ENCODE measurements around the gene SLC25A45.

SLC25A45 gene

DNA sequence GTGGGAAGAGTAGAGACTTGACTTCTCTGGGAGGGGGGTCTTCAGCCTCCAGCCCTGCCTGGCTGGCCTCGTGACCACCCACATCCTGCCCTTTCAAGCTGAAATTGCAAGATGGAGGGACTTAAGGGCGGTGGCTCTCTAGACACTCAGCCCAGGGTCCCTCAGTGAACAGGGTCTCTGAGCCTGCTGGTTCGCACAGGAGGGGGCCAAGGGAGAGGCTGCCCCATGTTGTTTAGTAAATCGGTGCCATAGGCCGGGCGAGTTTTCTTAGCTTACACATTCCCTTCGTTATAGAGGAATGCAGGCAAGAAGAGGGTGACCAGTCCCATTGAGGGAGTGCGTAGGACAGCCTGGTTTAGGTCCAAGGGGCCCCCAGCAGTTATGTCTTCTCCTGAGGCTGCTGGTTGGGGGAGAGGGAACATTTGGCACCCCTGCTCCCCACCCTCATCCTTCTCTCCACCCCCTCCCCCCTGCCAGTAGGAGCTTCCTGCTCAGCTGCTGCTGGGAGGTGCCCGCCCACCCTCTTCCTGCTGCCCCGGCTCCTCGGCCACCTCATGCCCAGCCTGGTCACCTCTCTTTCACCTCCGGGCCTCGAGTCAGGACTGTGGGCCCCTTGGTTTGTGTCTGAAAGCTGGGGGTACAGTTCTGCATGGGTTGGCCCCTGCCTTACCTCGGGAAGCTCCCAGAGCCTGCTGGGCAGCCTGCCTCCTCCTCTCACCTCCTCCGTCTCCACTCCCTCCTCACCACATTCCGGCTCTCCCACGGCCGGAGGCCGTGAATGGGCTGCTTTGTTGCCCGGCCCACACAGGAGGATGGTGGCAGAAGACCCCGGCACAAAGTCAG is 7.9 kb upstream of the SLC25A45 start:
- peak overlapping the region; percentile 75 for H3K27ac Mint-ChIP-seq
- no peaks in the 10 kb centered on the region for H3K27me3 Mint-ChIP-seq
- no peak for DNase-seq
- H3K36me3 Mint-ChIP-seq: peaks cover 30 to 48% of the 10 kb centered on the region in 2 donors
- no peaks in the 10 kb centered on the region for H3K9me3 Mint-ChIP-seq
- H3K4me1 Mint-ChIP-seq: peaks cover 40 to 62% of the 10 kb centered on the region in 2 donors
- ATAC-seq (replicated peaks): no peak
- peak overlapping the region in 1 of 2 donors; percentile 32 for H3K4me3 Mint-ChIP-seq

DNA sequence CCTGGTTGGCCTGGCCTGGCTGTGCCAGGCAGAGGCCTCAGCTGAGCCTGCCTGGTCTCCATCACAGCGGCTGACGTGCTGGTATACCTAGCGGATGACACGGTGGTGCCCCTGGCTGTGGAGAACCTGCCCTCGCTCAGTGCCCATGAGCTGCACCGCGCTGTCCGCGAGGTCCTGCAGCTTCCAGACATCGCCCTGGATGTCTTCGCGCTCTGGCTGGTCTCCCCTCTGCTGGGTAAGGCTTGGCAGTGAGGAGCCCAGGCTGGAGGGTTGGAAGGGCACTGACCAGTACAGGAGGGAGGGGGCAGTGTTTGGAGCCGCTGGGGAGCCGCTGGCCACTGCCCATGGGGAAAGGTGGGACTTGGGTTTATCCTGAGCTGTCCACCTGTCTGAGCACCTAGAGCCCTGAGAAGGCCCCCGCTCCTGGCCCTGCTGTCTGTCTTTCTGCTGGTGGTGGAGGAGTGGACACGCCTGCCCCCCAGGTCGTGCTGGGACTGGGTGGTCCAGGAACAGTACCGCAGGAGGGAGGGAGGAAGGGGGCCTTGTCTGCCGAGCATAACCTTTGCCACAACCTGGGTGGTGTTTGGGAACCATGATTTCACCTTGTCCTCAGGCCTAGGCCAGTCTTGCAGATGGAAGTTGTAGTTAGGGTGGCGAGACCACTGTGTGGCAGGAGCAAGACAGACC is 7.0 kb upstream of the SLC25A45 start:
- H3K9me3 Mint-ChIP-seq: no peaks in the 10 kb centered on the region
- H3K27me3 Mint-ChIP-seq: no peaks in the 10 kb centered on the region
- DNase-seq (no peak), ATAC-seq (replicated peaks) (no peak)
- H3K4me1 Mint-ChIP-seq: peaks cover 47 to 71% of the 10 kb centered on the region in 2 donors
- H3K36me3 Mint-ChIP-seq: peaks cover 30 to 48% of the 10 kb centered on the region in 2 donors
- H3K27ac Mint-ChIP-seq: peak overlapping the region; percentile 33
- H3K4me3 Mint-ChIP-seq: peak overlapping the region; percentile 5 to 60

DNA sequence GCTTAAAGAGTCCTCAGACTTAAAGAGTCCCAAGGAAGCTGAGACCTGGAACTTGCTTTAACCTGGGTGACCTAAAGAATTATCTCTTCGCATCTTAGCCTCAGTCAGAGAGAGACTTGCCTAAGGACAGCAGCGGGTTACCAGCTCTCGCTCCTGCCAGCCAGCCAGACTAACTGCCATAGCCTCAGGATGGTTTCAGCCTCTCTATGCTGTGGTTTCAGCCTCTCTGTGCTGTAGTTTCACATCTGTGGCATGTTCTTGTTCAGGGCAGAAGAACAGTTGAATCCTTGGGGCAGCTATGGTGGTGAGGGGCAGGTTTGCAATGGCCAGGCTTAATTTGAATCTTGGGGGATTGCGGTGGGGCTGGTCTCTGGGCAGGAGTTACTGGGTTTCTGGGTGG is 6.3 kb upstream of the SLC25A45 start:
- H3K27ac Mint-ChIP-seq: peak overlapping the region; percentile 33
- DNase-seq (no peak), ATAC-seq (replicated peaks) (no peak)
- peaks cover 54 to 78% of the 10 kb centered on the region in 2 donors for H3K4me1 Mint-ChIP-seq
- H3K27me3 Mint-ChIP-seq: no peaks in the 10 kb centered on the region
- H3K4me3 Mint-ChIP-seq: peak overlapping the region; percentile 21 to 60
- H3K36me3 Mint-ChIP-seq: peaks cover 30 to 45% of the 10 kb centered on the region in 2 donors
- H3K9me3 Mint-ChIP-seq: no peaks in the 10 kb centered on the region

DNA sequence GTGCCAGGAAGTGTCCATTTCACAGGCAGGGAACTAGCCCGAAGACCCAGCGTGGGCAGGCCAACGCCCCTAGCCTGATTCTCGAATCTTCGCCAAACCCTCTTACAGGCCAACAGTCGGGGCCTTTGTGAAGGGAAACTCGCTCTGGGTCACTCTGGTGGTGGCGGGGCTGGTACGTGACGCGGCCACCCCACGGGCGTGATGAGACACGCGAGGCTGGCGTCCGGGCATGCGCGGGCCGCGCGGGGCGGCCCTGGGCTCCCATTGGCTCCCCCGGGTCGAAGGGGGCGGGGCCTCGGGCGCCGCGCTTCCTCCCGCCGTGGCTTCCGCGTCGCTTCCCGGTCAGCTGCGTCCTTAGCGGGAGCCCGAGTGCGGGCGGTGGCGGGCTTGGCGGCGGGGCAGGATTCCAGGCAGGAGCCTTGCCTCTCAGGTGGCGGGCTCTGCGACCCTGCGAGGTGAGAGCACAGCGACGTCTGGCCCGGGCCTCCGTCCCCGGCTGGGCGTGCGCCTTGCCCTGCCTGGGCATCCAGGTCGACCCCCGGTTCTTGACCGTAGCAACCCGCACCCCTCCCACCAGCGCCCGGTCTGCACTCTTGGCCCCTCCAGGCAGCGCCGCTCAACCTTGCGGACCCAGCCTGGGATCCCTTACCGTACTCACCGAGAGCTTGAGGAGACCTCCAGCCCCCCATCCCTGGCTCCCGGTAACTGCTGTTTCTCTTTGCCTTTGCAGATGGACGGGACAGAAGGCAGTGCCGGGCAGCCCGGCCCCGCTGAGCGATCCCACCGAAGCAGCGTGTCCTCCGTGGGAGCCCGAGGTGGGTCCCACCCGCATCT is 4.1 kb upstream of the SLC25A45 start, which contains the start of gene FRMD8:
Gene FRMD8 (plus strand): TSS at position 331 of the 834 bp plus-strand sequence. CDS start 400 bp downstream, at position 731.
- Mint-ChIP-seq H3K27ac (peak within 1 kb of the TSS; percentile 96), H3K4me1 (peaks cover 55 to 83% of the 10 kb centered on the region in 2 donors), H3K27me3 (no peaks in the 10 kb centered on the region), H3K36me3 (peaks cover 16 to 30% of the 10 kb centered on the region in 2 donors), H3K4me3 (peak within 1 kb of the TSS; percentile 95 to 96), H3K9me3 (no peaks in the 10 kb centered on the region)
- ATAC-seq (replicated peaks) (peak; percentile 35 to 47), DNase-seq (peak; percentile 81)

DNA sequence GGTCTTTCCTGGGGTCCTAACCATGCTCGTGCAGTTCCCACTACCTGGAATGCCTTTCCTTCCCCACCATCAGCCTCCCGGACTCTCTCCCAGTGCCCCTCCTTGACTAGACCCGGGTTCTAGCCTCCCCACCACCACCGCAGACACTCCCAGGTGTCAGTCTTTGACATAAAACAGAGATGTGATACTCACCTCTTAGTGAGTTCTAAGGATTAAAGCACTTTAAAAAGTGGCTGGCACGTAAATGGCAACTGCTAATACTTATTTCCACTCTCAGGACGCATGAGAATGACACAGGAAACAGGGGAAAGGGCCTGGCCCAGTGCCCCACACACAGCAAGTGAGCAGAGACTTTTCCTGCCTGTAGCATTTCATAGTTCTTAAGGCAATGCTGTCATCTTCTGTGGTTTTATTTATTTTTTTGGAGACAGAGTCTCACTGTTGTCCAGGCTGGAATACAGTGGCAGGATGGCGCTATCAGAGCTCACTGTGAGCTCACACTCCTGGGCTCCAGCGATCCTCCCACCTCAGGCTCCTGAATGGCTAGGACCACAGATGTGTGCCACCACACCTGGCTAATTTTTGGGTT is 1.9 kb upstream of the SLC25A45 start:
- Mint-ChIP-seq H3K27ac (peak overlapping the region; percentile 83), H3K4me3 (peak overlapping the region; percentile 50 to 87), H3K4me1 (peaks cover 49 to 81% of the 10 kb centered on the region in 2 donors), H3K27me3 (no peaks in the 10 kb centered on the region), H3K9me3 (no peaks in the 10 kb centered on the region), H3K36me3 (peaks cover 8 to 19% of the 10 kb centered on the region in 2 donors)
- no peak for DNase-seq
- ATAC-seq (replicated peaks): no peak

DNA sequence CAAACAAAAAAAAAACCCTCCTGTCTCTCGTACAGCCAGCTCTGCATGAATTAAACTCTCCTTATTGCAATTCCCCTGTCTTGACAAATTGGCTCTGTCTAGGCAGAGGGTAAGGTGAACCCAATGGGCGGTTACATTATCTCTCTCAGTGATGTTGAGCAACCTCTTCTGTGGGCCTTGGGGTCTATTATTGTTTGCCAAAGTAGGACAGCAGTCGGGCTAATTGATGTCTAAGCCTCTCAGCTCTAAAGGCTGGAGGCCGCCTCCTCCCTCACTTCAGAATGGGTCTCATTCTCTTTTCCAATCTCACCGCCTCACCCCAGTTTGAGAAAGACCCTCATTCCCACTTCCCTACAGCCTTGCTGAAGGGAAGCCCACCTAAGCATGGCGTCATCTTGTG is 1.3 kb upstream of the SLC25A45 start:
- H3K4me1 Mint-ChIP-seq: peaks cover 42 to 80% of the 10 kb centered on the region in 2 donors
- no peaks in the 10 kb centered on the region for H3K27me3 Mint-ChIP-seq
- peaks cover 3 to 13% of the 10 kb centered on the region in 2 donors for H3K36me3 Mint-ChIP-seq

DNA sequence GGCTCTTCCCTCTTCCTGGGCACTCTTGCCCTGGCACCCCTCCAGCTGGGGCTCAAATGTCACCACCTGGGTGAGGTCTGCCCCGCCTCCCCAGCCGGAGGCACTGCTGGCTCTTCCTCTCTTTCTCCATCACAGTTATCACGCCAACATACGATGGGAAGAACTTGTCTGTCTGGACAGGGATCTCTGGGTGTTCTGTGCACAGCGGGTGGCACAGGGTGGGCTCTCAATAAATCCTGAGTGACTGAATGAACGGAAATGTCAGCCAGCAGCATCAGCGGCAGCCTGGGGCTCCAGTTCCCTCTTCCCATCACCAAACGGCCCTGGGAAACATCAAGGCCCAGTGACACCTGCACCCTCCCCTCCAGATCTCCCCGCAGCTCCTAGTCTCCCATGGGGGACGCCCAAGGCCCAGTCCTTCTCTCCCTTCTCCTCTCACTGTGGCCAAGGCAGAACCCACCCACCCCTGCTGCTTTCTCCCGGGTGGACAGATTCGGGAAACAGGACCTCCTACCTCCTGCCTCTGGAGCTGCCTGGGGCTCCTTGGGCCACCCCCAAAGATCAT is 440 bp upstream of the SLC25A45 start:
- no peaks in the 10 kb centered on the region for H3K27me3 Mint-ChIP-seq
- ATAC-seq (replicated peaks) (no peak), DNase-seq (no peak)
- H3K4me3 Mint-ChIP-seq: peak overlapping the region; percentile 87 to 88
- H3K4me1 Mint-ChIP-seq: peaks cover 44 to 80% of the 10 kb centered on the region in 2 donors
- H3K9me3 Mint-ChIP-seq: no peaks in the 10 kb centered on the region
- peaks cover 0 to 6% of the 10 kb centered on the region in 2 donors for H3K36me3 Mint-ChIP-seq
- H3K27ac Mint-ChIP-seq: peak overlapping the region; percentile 96

More for the DNA sequence above, 1.3 kb upstream of the SLC25A45 start:
- no peak for DNase-seq
- Mint-ChIP-seq H3K9me3 (no peaks in the 10 kb centered on the region), H3K4me3 (peak overlapping the region; percentile 1 to 87), H3K27ac (peak overlapping the region; percentile 83)
- ATAC-seq (replicated peaks): no peak

DNA sequence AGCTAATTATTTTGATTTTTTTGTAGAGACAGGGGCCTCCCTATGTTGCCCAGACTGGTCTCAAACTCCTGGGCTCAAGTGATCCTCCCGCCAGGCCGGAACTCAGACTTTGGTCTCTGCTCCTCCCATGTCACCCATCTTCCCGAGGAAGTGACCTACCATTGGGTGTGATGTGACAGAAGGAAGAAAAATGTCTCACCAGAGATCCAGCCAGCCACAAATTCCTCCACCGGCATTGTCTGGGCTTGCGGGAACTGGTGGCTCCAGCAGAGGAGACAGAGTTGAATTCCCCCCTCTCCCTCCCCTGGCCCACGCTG is 772 bp downstream of the SLC25A45 start:
- Mint-ChIP-seq H3K4me1 (peaks cover 53 to 81% of the 10 kb centered on the region in 2 donors), H3K4me3 (peak overlapping the region; percentile 87 to 88), H3K36me3 (peaks cover 0 to 2% of the 10 kb centered on the region in 2 donors), H3K27me3 (no peaks in the 10 kb centered on the region), H3K27ac (peak overlapping the region; percentile 96), H3K9me3 (no peaks in the 10 kb centered on the region)
- ATAC-seq (replicated peaks) (peak in 1 of 2 donors; percentile 2), DNase-seq (peak; percentile 37)

DNA sequence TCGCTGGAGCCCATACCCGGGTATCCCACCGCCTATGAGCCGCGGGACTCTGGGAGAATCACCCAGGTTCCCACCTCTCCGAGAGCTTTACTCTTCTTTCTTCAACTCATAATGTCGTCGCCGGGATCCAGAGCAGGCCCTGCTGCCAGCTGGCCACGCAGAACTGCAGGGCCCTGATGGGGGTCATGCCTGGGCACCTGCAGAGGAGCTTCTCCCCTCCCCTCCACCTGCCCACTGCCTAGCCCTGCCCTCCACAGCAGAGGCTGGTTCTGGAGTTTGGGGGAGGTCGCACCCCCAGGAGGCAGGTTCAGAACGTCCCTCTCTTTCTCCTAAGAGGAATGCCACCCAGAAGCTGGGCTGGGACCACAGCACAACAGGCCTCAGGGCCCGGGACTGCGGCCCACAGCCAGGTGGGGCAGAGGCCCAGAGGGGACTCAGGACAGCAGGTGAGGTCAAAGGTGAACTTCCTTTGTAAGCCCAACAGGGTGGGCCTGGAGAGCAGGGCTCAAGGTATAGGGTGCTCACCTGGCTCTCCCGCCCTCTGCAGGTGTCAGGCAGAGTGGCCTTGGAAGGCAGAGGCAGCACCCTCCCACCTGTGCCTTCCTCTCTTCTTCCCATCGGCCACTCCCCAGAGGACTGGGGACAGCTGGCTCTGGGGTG is 1.9 kb downstream of the SLC25A45 start:
- peak overlapping the region; percentile 50 to 87 for H3K4me3 Mint-ChIP-seq
- H3K36me3 Mint-ChIP-seq: peaks cover 0 to 2% of the 10 kb centered on the region in 2 donors
- ATAC-seq (replicated peaks): no peak
- no peak for DNase-seq
- H3K9me3 Mint-ChIP-seq: no peaks in the 10 kb centered on the region
- H3K27me3 Mint-ChIP-seq: no peaks in the 10 kb centered on the region
- H3K27ac Mint-ChIP-seq: peak overlapping the region; percentile 96
- peaks cover 51 to 85% of the 10 kb centered on the region in 2 donors for H3K4me1 Mint-ChIP-seq

DNA sequence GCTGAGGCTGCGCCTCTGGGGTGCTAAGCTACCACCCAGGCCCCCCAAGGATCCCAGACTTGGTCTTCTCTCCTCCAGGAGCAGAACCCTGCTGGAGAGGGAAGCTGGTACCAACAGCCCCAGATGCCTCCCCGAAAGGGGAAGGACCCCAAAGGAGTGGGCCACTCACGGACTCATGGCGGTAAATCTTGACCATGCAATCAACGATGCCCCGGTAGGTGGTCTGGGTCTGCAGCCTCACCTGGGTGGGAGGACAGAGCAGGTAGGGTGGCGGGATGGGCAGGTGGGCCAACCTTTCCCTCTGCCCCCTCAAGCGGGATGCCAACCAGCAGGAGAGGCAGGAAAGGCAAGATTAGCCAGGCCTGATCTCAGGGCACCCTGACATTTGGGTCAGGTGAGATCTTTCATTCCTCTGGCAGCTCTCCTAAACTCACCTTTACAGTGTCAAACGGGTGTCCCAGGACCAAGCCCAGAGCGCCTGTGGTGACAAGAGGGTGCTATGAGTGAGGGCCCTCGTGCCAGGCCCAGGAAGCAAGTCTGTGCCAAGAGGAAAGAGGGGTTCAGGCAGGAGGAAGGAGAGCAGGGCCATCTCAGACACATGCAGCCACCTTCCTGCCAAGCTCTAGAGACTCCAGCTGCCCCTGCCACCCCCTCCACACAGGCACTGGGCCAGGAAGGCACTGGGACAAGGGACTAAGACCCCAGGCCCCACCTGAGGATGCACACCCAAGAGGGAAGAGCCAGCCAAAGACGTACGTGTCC is 2.6 kb downstream of the SLC25A45 start:
- ATAC-seq (replicated peaks) (no peak), DNase-seq (no peak)
- Mint-ChIP-seq H3K4me1 (peaks cover 45 to 85% of the 10 kb centered on the region in 2 donors), H3K27me3 (no peaks in the 10 kb centered on the region), H3K27ac (peak overlapping the region; percentile 96), H3K36me3 (peaks cover 1 to 8% of the 10 kb centered on the region in 2 donors), H3K4me3 (peak overlapping the region; percentile 47 to 87), H3K9me3 (no peaks in the 10 kb centered on the region)

DNA sequence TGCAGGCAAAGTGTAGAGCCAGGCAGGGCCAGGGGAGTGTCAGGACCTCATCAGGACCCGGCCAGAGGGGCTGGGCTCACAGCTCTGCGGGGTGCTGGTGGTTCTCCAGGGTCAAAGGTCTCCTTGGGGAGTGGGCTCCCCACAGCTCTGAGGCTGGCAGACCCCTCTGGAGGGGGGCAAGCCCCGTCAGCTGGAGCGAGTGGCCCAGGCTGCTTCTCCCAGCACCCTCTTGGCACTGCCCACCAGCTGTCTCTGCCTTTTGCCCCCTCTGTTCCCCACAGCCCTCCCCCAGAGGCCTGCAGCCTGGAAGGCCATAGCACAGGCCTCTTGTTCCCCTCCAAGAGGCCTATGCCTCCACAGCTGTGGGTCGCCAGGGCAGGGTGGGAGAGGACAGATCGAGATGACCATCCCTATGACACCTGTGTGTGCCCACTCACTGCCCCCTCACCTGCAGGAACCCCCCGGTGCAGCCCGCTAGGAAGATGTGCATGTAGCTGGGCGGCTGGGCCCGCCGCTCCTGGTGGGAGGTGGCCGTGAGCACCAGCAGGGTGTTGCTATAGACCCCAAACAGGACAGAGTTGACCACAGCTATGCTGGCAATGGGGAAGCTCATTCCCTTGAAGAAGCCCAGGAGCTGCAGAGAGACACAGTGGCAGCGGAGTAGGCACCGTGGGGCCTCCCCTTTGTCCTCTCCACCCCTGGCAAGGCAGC is 3.4 kb downstream of the SLC25A45 start:
- no peak for DNase-seq
- Mint-ChIP-seq H3K27ac (peak overlapping the region; percentile 14), H3K27me3 (no peaks in the 10 kb centered on the region), H3K9me3 (no peaks in the 10 kb centered on the region), H3K4me1 (peaks cover 38 to 77% of the 10 kb centered on the region in 2 donors), H3K4me3 (no peak overlapping the region), H3K36me3 (peaks cover 1 to 8% of the 10 kb centered on the region in 2 donors)
- ATAC-seq (replicated peaks): no peak

All from stimulated activated naive B cell treated with anti-CD40 and anti-IgM and Interleukin-4, amounts not matched to agents 10 μg/mL and 1 μg/mL and 100 μg/mL, for 72 hours (primary cell).